Colonic mucosa (tissue), 4 donors: ENCODE measurements around the gene ADGRB3. TPM values are rescaled to one million over a fixed set of nuclear protein-coding genes. Genes with fewer than 3 reads are reported as not detected.
"Not testable (repeated sequence)": the region's sequence is repeated elsewhere in the genome, so short reads cannot be mapped to it uniquely, and the experiment has no call there.

Source experiments
- DNase-seq: peaks from one replicate; pipeline ENCODE4 v3.0.0-alpha.2; 2020
- H3K27ac ChIP-seq: fragments of 200-600 bp; one replicate; pipeline ENCODE4 v1.8.0; 2021
- H3K27me3 ChIP-seq: fragments of 200-600 bp; one replicate; pipeline ENCODE4 v1.8.0; 2021
- H3K36me3 ChIP-seq: fragments of 200-600 bp; one replicate; pipeline ENCODE4 v1.8.0; 2021
- H3K4me1 ChIP-seq: fragments of 200-600 bp; one replicate; pipeline ENCODE4 v1.8.0; 2021; ENCODE audit warnings: mild to moderate bottlenecking
- H3K4me3 ChIP-seq: fragments of 200-600 bp; one replicate; pipeline ENCODE4 v1.8.0; 2021
- H3K9ac ChIP-seq, 2 donors: one replicate each; pipeline ENCODE4 v1.7.0; 2013; ENCODE audit warnings: control low read depth in 2 of 2, low read depth in 2 of 2, low read length in 2 of 2
- H3K9me3 ChIP-seq: fragments of 200-600 bp; one replicate; pipeline ENCODE4 v1.8.0; 2021
- CTCF ChIP-seq: fragments of 200-600 bp; IDR thresholded peaks from one replicate; pipeline ENCODE4 v1.8.0; 2022; ENCODE audit warnings: antibody characterized with exemption, mild to moderate bottlenecking
- intact Hi-C: fragments of 100-400 bp; cut with DNase I; formaldehyde crosslinking; loops from one replicate; pipeline ENCODE4 v1.14.1; 2022
- total RNA-seq, 2 donors: library from RNA; stranded (reverse); fragmentation: NEBNext Ultra II Directional in 1 of 2; extraction: Animal tissue kit (Norgen Biotek cat#: 25700) in 1 of 2; gene quantifications; one replicate each; pipeline ENCODE4 v1.2.1, GENCODE V29; 2021
- donor health status: healthy.
- donor health status: DM: no; HTN: no; CAD: no.
- donor health status: DM: no; HTN: no; CAD: no.

ADGRB3 gene
- total RNA-seq, 2 donors from 2014 or later: 0.42 to 0.98 TPM

GRCh38 chr6:68968301-68968649 lies 333.2 kb downstream of the ADGRB3 start:
- Histone ChIP-seq H3K27me3 (no peaks in the 10 kb centered on the region), H3K4me3 (no peak overlapping the region), H3K27ac (no peak overlapping the region), H3K9me3 (no peaks in the 10 kb centered on the region), H3K9ac (no peak overlapping the region), H3K36me3 (no peaks in the 10 kb centered on the region), H3K4me1 (no peaks in the 10 kb centered on the region)
- no peak for DNase-seq
- intact Hi-C loops: loop anchor here (10.0 kb wide), 1 partner anchor 333 kb away; the partner anchor contains the start of gene ADGRB3
- peak; percentile 11 for TF ChIP-seq CTCF

GRCh38 chr6:68973066-68973465 lies 338.0 kb downstream of the ADGRB3 start:
- Histone ChIP-seq H3K27ac (no peak overlapping the region), H3K4me1 (no peaks in the 10 kb centered on the region), H3K27me3 (no peaks in the 10 kb centered on the region), H3K9ac (no peak overlapping the region), H3K36me3 (no peaks in the 10 kb centered on the region), H3K4me3 (no peak overlapping the region), H3K9me3 (no peaks in the 10 kb centered on the region)
- TF ChIP-seq CTCF: no peak
- DNase-seq: no peak
- intact Hi-C loops: no loop called here

- H3K9ac ChIP-seq: no peak overlapping the region
- no peaks in the 10 kb centered on the region for H3K9me3 ChIP-seq
- no peaks in the 10 kb centered on the region for H3K27me3 ChIP-seq
- no peak for DNase-seq
- no peak for TF ChIP-seq CTCF
- no peak overlapping the region for H3K4me3 ChIP-seq
- H3K4me1 ChIP-seq: no peaks in the 10 kb centered on the region
- no peak overlapping the region for H3K27ac ChIP-seq
- no peaks in the 10 kb centered on the region for H3K36me3 ChIP-seq
- intact Hi-C loops: no loop called here
Observed at GRCh38 chr6:68975064-68975463, 340.0 kb downstream of the ADGRB3 start.

GRCh38 chr6:68975816-68976215 lies 340.7 kb downstream of the ADGRB3 start:
- H3K27ac ChIP-seq: no peak overlapping the region
- no peaks in the 10 kb centered on the region for H3K9me3 ChIP-seq
- no peak for DNase-seq
- intact Hi-C loops: no loop called here
- no peak for TF ChIP-seq CTCF
- H3K4me1 ChIP-seq: no peaks in the 10 kb centered on the region
- no peak overlapping the region for H3K9ac ChIP-seq
- no peaks in the 10 kb centered on the region for H3K27me3 ChIP-seq
- H3K4me3 ChIP-seq: no peak overlapping the region
- H3K36me3 ChIP-seq: no peaks in the 10 kb centered on the region

- Histone ChIP-seq H3K9me3 (no peaks in the 10 kb centered on the region), H3K4me1 (no peaks in the 10 kb centered on the region), H3K9ac (no peak overlapping the region), H3K36me3 (no peaks in the 10 kb centered on the region), H3K27ac (no peak overlapping the region), H3K27me3 (no peaks in the 10 kb centered on the region), H3K4me3 (no peak overlapping the region)
- no peak for TF ChIP-seq CTCF
- no peak for DNase-seq
- intact Hi-C loops: no loop called here
Observed at GRCh38 chr6:68976260-68976659, 341.2 kb downstream of the ADGRB3 start.

- no peak overlapping the region for H3K9ac ChIP-seq
- no peaks in the 10 kb centered on the region for H3K36me3 ChIP-seq
- DNase-seq: no peak
- intact Hi-C loops: no loop called here
- no peaks in the 10 kb centered on the region for H3K27me3 ChIP-seq
- no peak for TF ChIP-seq CTCF
- H3K27ac ChIP-seq: no peak overlapping the region
- no peaks in the 10 kb centered on the region for H3K4me1 ChIP-seq
- H3K9me3 ChIP-seq: no peaks in the 10 kb centered on the region
- no peak overlapping the region for H3K4me3 ChIP-seq
Observed at GRCh38 chr6:68978411-68978810, 343.3 kb downstream of the ADGRB3 start.

GRCh38 chr6:68981668-68982067 lies 346.6 kb downstream of the ADGRB3 start:
- H3K4me1 ChIP-seq, H3K27ac ChIP-seq, intact Hi-C loops, H3K9ac ChIP-seq, H3K27me3 ChIP-seq, DNase-seq, H3K36me3 ChIP-seq, H3K4me3 ChIP-seq, H3K9me3 ChIP-seq: not testable (repeated sequence)
